Fibroblast of pulmonary artery (primary cell): ENCODE results near the gene SEMA5B.

Source experiments
- DNase-seq: peaks from one replicate; pipeline ENCODE4 v3.0.0-alpha.2; 2010; ENCODE audit warnings: low read depth
- H3K4me3 ChIP-seq: replicated peaks from 2 replicates; pipeline ENCODE4 v1.5.1; 2011; ENCODE audit warnings: low read depth, mild to moderate bottlenecking, control low read depth, low read length, moderate library complexity
- TF ChIP-seq, protein P1 (sequence below): IDR thresholded peaks from 2 replicates; pipeline ENCODE4 v1.5.1; 2011; ENCODE audit warnings: mild to moderate bottlenecking, control low read depth, low read length, inconsistent platforms; ENCODE audit errors: missing control alignments

The SEMA5B gene

DNA sequence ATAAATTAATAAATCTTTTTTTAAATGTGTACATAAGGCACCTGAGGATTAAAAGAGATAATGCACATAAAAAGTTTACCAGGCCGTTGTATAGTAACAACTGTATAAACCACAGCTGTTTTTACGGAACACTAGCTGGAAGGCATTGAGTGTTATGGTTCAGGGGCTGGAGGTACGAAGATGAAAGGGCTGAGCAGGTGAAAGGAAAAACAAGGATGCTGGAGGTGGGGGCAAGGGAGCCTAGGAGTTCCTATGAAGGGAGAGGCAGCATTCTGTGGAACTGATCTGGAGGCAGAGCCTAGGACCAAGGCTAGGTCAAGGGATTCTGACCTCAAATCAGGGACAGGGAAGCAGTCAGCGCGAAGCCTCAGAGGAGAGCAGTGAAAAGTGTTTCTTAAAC lies 8.0 kb downstream of the SEMA5B start:
- TF ChIP-seq, protein P1, sequence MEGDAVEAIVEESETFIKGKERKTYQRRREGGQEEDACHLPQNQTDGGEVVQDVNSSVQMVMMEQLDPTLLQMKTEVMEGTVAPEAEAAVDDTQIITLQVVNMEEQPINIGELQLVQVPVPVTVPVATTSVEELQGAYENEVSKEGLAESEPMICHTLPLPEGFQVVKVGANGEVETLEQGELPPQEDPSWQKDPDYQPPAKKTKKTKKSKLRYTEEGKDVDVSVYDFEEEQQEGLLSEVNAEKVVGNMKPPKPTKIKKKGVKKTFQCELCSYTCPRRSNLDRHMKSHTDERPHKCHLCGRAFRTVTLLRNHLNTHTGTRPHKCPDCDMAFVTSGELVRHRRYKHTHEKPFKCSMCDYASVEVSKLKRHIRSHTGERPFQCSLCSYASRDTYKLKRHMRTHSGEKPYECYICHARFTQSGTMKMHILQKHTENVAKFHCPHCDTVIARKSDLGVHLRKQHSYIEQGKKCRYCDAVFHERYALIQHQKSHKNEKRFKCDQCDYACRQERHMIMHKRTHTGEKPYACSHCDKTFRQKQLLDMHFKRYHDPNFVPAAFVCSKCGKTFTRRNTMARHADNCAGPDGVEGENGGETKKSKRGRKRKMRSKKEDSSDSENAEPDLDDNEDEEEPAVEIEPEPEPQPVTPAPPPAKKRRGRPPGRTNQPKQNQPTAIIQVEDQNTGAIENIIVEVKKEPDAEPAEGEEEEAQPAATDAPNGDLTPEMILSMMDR = no peak
- no peak for DNase-seq
- H3K4me3 ChIP-seq = no peak overlapping the region

DNA sequence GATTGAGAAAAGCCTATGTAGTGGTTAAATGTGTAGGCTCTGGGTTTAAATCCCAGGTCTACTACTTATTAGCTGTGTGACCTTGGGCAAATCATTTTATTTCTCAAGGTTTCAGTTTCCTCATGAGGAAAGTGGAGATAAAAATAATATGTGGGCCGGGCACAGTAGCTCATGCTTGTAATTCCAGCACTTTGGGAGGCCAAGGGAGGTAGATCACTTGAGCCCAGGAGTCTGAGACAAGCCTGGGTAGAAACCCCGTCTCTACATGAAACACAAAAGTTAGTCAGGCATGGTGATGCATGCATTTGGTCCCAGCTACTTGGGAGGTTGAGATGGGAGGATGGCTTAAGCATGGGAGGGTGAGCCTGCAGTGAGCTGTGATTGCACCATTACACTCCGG lies 8.4 kb downstream of the SEMA5B start:
- DNase-seq = no peak
- no peak overlapping the region for H3K4me3 ChIP-seq
- TF ChIP-seq, protein P1 = no peak

DNA sequence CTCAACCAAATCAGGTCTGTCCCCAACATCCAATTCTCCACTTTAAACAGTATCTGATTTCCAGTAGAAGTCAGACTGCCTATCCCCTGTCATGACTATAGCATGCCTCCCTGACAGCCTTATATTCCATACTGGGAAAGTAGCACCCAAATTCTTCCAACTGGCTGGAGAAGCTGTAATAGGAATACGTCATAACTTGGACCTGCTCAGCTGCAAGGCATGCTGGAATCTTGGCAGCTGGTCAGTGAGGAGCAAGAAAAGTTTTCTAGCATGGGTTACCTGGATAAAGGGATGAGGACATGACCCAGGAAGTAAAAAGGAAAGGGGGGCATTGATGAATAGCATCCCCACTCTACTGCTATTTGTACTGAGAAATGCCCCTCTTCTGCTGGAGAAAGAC lies 8.9 kb downstream of the SEMA5B start:
- TF ChIP-seq, protein P1 = no peak
- DNase-seq = no peak
- no peak overlapping the region for H3K4me3 ChIP-seq

DNA sequence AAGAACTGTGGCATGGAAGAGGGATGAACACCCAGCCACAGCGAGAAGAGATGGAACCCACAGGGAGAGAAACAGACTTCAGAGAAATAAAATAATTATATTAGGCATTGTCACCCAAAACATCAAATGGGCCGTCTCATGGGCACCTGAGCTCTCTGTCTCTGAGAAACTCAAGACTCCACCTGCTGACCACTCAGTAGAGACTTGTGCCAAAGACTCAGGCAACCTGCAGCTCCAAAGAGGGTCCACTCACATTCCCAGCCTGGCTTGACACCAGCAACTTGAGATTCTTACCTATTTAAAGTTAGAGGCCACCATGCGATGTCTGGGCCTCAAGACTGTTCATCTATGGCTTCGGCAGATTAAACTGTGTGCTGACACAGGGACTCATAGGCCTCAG lies 12.0 kb downstream of the SEMA5B start:
- DNase-seq = no peak
- TF ChIP-seq, protein P1 = no peak
- no peak overlapping the region for H3K4me3 ChIP-seq

DNA sequence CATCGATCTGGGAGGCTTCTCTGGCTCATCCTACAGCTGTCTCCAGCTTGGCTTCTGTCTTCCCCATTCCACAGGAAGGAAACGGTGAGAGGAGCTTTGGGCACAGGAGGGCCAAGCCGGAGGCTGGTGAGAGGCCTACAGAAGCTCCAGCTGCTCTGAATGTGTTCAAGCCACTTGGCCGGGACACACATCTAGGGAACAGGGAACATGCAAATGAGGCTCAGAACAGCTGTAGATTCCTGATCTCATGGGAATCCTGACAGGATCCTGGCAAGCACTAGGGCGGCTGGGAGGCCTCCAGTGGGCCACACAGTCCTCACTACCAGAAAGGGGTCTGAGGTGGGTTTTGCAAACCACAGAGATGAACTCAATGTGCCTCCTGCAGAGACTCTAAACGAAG lies 13.7 kb downstream of the SEMA5B start:
- no peak for DNase-seq
- TF ChIP-seq, protein P1 = no peak
- no peak overlapping the region for H3K4me3 ChIP-seq

DNA sequence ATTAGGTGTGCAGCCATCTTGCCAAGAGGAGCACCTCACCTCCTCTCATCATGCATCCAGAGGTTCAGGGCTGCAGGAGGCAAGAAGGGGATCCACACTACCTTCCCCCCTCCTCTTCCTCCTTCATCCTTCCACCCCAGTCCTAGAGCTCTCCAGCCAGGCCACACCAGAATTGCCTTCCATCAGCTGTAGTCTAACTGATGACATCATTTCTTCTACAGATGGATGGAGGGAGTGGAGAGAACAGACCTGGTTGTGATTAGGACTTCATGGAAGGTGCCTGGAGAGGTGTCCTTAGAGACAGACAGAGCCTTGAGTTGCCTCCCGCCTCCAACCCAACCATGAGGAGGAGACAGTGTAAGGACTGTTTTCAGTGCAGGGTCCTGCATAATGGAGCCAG lies 14.9 kb downstream of the SEMA5B start:
- no peak for DNase-seq
- H3K4me3 ChIP-seq = no peak overlapping the region
- TF ChIP-seq, protein P1 = no peak

DNA sequence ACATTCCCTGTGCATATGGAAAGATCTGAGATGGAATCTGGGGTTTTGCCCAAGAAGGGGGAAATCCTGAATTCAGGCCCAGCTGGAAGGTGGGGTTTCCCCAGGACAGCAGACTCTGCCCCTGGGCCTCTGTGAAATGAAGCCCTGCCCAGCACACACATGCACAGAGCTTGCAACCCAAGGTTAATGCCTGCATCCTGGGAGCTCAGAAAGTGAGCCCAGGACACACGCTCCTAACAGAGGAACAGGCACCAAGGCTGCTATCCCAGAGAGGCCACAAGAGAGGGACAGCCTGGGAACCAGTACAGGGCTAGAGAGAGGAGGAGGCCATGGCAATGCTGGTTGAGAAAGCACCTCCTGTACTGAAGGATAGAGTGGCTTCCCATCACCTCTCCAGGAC lies 16.1 kb downstream of the SEMA5B start:
- TF ChIP-seq, protein P1 = no peak
- no peak overlapping the region for H3K4me3 ChIP-seq
- DNase-seq = no peak
